Skin of body (tissue), 2 donors: Measurements from ENCODE around the gene CTAGE6. TPM values are rescaled to one million over a fixed set of nuclear protein-coding genes. Genes with fewer than 3 reads are reported as not detected.
"Not testable (repeated sequence)": the region's sequence is repeated elsewhere in the genome, so short reads cannot be mapped to it uniquely, and the experiment has no call there.

Experiments used
- DNase-seq: peaks from one replicate; lab custom pipeline; 2025; lab: John Stamatoyannopoulos, UW
- total RNA-seq: library from RNA; depleted of rRNA; stranded (reverse); fragments of >200 nt; gene quantifications from one replicate; pipeline ENCODE4 v1.2.3, GENCODE V29; 2014

CTAGE6 gene
- total RNA-seq, result 1.3 TPM

DNA sequence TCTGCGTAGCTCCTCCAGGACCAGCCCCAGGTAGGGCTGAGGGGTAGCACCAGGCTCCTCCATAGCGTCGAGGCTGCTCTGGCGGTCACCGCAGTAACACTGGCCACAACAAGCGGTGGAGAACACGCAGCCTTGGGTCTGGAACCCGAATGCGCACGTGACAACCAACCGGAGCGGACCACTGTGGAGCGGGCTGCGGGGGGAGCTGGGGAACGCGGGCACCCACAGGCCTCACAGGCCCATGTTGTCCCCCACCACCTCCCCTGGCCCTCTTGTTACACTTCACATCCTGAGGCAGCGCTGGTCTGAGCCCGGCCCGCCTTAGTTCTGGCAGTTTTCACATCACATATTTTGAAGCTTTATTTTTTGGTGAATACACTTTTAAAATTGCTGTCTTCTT is at the start of gene CTAGE6:
Gene CTAGE6 (minus strand): TSS at position 101 of the 400 bp plus-strand sequence. CDS start 38 bp downstream, at position 63.
- DNase-seq, result not testable (repeated sequence)

DNA sequence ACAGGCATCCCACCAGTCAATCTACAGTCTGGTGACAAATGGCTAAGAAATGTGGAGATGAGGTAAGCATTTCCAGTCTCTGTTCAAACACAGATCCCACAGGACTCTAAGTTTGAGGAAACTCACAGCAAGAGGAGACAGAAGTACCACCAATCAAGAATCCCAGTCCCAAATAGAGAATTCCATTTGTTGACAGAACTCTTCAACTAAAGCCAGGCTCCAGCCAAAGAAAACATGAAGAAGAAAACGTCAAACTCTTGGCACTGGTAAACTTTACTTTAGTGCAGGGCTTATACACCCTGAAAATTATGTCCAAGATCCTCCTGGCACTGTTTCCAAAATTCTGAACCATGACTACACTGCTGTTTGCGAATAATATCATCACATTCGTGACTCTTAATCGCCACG is 49.2 kb upstream of the CTAGE6 start:
- DNase-seq, result not testable (repeated sequence)

- DNase-seq, result not testable (repeated sequence)
Observed at GRCh38 chr7:143797896-143798290, 40.4 kb upstream of the CTAGE6 start.

DNA sequence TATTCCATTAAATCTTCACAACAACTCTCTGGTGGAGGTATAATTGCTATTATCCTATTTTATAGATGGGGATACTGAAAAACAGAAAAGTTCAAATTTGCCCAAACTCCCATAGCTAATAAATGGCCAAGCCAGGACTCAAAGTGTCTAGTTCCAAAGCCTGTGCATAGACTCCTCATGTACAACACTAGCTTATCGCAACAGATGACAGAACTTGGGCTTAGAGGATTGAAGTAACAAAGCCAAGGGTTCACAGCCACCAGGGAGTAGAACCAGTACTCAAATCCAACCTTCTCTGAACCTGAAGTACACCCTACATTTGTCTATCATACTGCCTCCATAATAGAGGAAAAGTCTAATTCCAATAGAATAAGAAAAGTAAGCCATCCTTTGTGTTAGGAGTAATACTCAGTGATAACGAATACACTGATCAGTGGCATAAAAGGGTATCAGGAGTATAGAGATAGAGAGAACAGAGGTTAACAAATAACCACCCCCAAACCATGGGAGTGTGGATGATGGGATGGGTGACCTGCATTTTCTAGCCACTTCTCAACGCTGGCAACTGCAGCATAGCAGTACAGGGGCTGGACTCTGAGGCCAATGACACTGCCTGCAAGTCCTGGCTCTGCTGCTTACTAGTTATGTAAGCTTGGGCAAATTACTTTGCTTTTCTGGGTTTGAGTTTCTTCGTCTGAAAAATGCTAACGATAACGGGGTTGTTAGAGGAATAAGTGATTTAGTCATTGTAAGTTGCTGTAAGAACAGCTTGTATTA is 39.8 kb upstream of the CTAGE6 start:
- DNase-seq, result not testable (repeated sequence)

DNA sequence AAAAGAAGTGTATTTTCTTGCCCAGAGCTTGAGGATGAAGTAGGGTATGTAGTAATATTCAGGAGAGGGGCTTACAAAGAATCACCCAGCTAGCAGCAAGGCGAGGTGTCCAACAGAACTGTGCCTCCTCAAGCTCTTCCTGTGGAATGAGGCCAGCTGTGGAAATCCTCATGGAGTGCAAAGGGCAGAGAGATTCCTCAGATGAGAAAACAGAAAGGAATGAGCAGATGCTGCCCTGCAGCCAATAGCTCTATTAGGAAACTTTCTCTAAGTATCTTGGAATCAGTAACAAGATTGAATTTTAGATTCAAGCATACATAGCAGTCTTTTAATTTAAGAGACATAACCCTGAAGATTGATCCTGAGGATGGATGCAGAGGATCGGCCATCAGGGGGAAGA is 38.2 kb upstream of the CTAGE6 start:
- not testable (repeated sequence) for DNase-seq

DNA sequence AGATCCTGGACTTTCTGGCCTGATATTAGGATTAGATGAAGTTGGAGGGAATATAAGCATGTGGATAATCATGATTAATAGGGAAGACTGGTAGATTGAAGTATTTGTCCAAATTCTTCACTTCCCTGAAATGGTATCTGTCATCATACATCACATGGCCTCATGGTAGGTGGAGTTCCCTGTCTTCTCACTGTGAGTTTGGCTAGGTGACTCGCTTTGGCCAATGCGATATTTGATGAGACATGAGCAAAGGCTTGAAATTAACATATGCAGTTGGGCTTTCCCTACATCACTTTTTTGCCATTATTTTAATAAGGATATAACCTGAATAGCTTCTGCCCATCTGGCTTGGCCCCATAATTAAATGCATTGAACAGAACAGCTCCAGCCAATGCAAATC is 35.1 kb upstream of the CTAGE6 start:
- DNase-seq, result not testable (repeated sequence)

DNA sequence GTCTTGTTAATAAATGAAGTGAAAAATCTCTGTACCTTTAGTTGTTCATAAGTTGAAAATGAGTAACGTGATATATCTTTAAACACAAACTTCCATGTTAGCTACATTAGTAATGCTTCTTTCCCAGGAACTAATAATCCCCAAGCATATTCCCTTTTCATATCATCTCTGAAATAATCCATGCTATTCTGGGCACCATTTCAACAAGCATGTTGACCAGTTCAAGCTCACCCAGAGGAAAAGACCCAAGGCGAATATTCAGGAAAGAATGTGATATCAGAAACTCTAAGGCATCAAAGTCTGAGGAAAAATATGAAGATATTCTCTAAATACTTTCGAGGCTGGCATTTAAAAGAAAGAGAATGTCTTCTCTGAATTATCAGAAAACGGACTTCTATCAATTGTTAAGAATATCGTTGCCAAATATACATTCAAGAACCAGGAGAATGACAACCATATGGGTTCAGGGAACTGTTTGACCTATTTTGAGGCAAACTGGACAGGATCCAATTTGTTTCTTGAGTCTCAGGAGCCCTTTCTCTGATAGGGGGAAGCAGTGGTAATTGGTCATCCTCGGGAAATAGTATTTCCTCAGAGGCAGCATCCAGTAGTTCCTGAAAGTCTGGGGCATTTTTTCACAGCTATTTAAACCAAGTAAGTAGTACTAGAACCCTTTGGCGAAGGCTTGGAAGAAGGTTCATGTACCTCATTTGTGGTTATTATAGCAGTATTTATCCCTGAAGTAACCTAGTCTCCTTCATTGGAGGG is 28.1 kb upstream of the CTAGE6 start:
- DNase-seq, result not testable (repeated sequence)

- DNase-seq, result not testable (repeated sequence)
Observed at GRCh38 chr7:143779591-143779990, 22.1 kb upstream of the CTAGE6 start.

DNA sequence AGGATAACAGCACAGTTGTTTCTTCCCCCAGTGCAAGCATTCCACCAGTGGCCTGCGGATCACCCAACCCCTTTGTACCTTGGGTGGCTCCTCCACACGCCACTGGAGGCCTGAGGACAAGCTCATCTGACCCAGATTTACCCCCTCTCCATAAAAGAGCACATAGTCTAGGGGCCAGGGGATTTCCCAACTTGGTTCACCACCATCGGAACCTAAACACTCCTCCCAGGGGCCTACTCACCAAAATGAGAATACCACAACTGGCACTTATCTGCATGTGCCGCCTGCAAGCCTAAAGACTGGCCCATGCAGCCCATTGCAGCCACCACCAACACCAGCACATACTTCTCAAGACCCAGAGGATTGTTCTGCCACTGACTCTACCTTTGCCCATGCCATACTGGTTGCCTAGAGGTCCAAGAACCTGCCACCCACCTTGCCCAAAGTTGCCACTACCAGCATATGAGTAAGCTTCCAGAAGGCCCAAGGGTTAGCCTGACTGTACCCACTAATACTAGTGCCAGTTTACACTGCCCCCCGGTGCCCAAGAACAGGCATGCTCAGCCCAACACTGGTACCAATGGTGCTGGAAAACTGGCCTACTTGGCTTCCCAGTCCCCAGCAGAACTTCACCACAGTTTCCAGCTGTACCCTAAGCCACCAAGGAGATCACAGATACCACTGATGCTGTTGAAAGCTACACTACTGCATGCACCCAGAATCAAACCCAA is 15.4 kb upstream of the CTAGE6 start:
- not testable (repeated sequence) for DNase-seq

GRCh38 chr7:143767531-143767930 is 10.0 kb upstream of the CTAGE6 start:
- not testable (repeated sequence) for DNase-seq

GRCh38 chr7:143765678-143766077 is 8.2 kb upstream of the CTAGE6 start:
- DNase-seq, result not testable (repeated sequence)

GRCh38 chr7:143763065-143763464 is 5.6 kb upstream of the CTAGE6 start:
- not testable (repeated sequence) for DNase-seq

DNA sequence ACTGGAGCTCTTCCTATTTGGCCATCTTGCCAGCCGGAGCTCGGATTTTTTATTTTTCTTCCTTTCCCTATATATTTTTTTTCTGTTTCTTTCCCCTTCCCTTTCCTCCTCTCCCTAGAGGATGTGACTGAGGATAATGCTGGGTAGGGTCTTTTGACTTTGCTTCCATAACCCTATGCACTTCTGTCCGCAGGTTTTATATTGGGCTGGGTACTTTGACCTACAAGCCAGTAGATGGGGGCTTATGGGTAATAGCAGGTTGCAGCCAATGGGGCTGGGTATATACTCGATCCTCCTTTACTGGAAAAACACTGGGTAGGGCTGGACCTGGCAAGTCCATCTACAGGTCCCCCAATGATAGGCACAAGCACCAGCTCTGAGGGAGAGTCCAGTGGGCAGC is 12.2 kb downstream of the CTAGE6 start:
- not testable (repeated sequence) for DNase-seq

DNA sequence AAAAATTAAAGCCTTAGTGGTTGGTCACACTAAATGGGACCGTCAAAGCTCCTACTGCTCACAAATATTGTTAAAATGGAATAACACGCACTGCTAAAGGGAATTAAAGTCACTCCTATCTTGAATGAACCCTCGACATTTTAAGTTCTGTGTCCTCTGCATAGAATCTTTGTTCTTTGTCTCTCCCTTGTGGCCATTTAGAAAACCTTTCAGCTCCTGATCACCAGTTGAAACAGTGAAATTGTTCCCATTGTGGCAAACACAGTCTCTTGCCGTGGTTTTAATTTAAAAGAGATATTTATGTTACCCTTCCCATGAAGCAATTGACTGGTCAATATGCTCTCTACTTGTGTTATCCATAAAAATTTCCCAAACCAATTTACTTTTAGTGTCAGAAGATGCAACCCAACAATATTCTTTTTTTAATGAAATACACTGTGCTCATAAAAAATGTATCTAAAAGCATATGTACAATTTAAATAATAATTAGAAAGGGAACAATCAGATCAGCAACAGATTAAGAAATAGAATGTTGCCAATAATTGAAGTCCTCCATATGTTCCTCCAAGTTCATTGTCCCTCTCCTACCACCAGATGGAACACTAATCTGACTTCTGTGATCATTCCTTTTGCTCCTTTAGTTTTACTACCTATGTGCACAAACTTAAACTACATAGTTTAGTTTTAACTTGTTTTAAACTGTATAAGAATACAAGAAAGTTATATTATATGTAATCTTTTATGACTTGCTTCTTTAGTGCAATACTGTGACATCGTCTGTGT is 20.3 kb downstream of the CTAGE6 start:
- DNase-seq, result not testable (repeated sequence)

- DNase-seq, result no peak
Observed at GRCh38 chr7:143735962-143736361, 21.5 kb downstream of the CTAGE6 start.

DNA sequence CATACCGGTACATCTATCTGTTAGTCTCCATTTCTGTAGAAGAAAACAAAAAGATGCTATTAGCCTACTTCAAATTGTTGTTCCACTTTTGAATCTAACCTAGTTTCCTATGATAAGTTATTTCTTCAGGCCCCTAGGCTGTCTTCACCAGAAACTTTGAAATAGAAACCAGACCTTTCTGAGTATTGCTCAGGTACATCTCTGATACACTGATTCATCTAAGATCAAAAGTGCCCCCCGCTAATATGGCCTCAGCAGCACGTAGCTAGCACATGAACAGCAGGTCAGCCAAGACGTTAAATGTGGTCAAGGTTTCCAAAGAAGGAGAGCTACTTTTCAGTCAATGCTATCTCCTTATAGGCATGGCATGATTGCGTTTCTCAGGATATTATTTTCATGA is 23.6 kb downstream of the CTAGE6 start:
- DNase-seq, result no peak

GRCh38 chr7:143728333-143728862 is 29.1 kb downstream of the CTAGE6 start:
- DNase-seq, result no peak

- DNase-seq, result not testable (repeated sequence)
Observed at GRCh38 chr7:143727561-143727960, 29.9 kb downstream of the CTAGE6 start.

GRCh38 chr7:143726143-143726542 is 31.4 kb downstream of the CTAGE6 start:
- DNase-seq, result not testable (repeated sequence)

GRCh38 chr7:143720335-143720734 is 37.2 kb downstream of the CTAGE6 start:
- not testable (repeated sequence) for DNase-seq
